Astrocyte (in vitro differentiated cells and primary cell): ENCODE data around the gene AIDA. TPM values are rescaled to one million over a fixed set of nuclear protein-coding genes. Genes with fewer than 3 reads are reported as not detected.
"Not testable (repeated sequence)": the region's sequence is repeated elsewhere in the genome, so short reads cannot be mapped to it uniquely, and the experiment has no call there.

ENCODE experiments used
- DNase-seq: peaks from one replicate; pipeline ENCODE4 v3.0.0-alpha.2; 2010; ENCODE audit warnings: low read depth
- FAIRE-seq: peaks from 2 replicates; lab custom pipeline; 2011; peaks lifted over from hg19 to GRCh38; lab: Jason Lieb, UNC
- H2AFZ ChIP-seq: 2 replicates; pipeline ENCODE4 v1.6.0; 2012; ENCODE audit warnings: low read depth, low read length, inconsistent platforms
- H3K27ac ChIP-seq: 2 replicates; pipeline ENCODE4 v1.5.1; 2011; ENCODE audit warnings: low read depth, low read length, inconsistent platforms
- H3K27me3 ChIP-seq: 2 replicates; pipeline ENCODE4 v1.6.0; 2011; ENCODE audit warnings: low read length, inconsistent platforms; ENCODE audit not compliant: insufficient read depth
- H3K36me3 ChIP-seq: 2 replicates; pipeline ENCODE4 v1.5.1; 2011; ENCODE audit warnings: low read length, inconsistent platforms; ENCODE audit not compliant: insufficient read depth
- H3K4me1 ChIP-seq: 2 replicates; pipeline ENCODE4 v1.5.1; 2011; ENCODE audit warnings: low read length, inconsistent platforms; ENCODE audit not compliant: insufficient read depth
- H3K4me2 ChIP-seq: 2 replicates; pipeline ENCODE4 v1.6.0; 2012; ENCODE audit warnings: low read length, inconsistent platforms
- H3K4me3 ChIP-seq: 2 replicates; pipeline ENCODE4 v1.5.1; 2011; ENCODE audit warnings: low read depth, mild to moderate bottlenecking, low read length, inconsistent platforms; ENCODE audit not compliant: insufficient read depth
- H3K79me2 ChIP-seq: 2 replicates; pipeline ENCODE4 v1.6.0; 2012; ENCODE audit warnings: mild to moderate bottlenecking, low read length, inconsistent platforms; ENCODE audit not compliant: insufficient read depth
- H3K9ac ChIP-seq: 2 replicates; pipeline ENCODE4 v1.6.0; 2012; ENCODE audit warnings: mild to moderate bottlenecking, low read length, inconsistent platforms
- H3K9me3 ChIP-seq: 2 replicates; pipeline ENCODE4 v1.5.1; 2012; ENCODE audit warnings: low read depth, mild to moderate bottlenecking, low read length, inconsistent platforms; ENCODE audit not compliant: insufficient read depth
- H4K20me1 ChIP-seq: 2 replicates; pipeline ENCODE4 v1.6.0; 2012; ENCODE audit warnings: low read length, inconsistent platforms; ENCODE audit not compliant: insufficient read depth
- H3K27ac Mint-ChIP-seq: one replicate; pipeline ENCODE4 v1.8.0; 2021; ENCODE audit warnings: mild to moderate bottlenecking, mixed read lengths; ENCODE audit not compliant: unreplicated experiment
- H3K27me3 Mint-ChIP-seq: one replicate; pipeline ENCODE4 v1.8.0; 2021; ENCODE audit warnings: low read depth, mixed read lengths; ENCODE audit not compliant: unreplicated experiment
- H3K36me3 Mint-ChIP-seq: one replicate; pipeline ENCODE4 v1.8.0; 2021; ENCODE audit warnings: low read depth, mixed read lengths; ENCODE audit not compliant: unreplicated experiment
- H3K4me1 Mint-ChIP-seq: one replicate; pipeline ENCODE4 v1.8.0; 2021; ENCODE audit warnings: low read depth, mixed read lengths; ENCODE audit not compliant: unreplicated experiment
- H3K4me3 Mint-ChIP-seq: one replicate; pipeline ENCODE4 v1.8.0; 2021; ENCODE audit warnings: mild to moderate bottlenecking, moderate library complexity, mixed read lengths; ENCODE audit not compliant: unreplicated experiment
- H3K9me3 Mint-ChIP-seq: one replicate; pipeline ENCODE4 v1.8.0; 2021; ENCODE audit warnings: mild to moderate bottlenecking, mixed read lengths; ENCODE audit not compliant: unreplicated experiment
- EZH2 ChIP-seq: IDR thresholded peaks from 2 replicates; pipeline ENCODE4 v1.6.1; 2012; ENCODE audit warnings: mild to moderate bottlenecking, low read length, inconsistent platforms; ENCODE audit not compliant: insufficient read depth
- total RNA-seq: library from RNA; stranded (reverse); gene quantifications from 2 replicates; pipeline ENCODE4 v1.2.1, GENCODE V29; 2021
- TF ChIP-seq, protein P1 (sequence below): IDR thresholded peaks from 2 replicates; pipeline ENCODE4 v1.5.1; 2011; ENCODE audit warnings: low read depth, mild to moderate bottlenecking, inconsistent platforms, low read length, moderate library complexity; ENCODE audit not compliant: insufficient read depth

The AIDA gene
- total RNA-seq, 1 donor from 2014 or later, result 86.2 TPM

GRCh38 chr1:222680080-222680479, 32.2 kb downstream of the AIDA start:
- no peaks in the 10 kb centered on the region for H3K9me3 ChIP-seq
- H3K4me2 ChIP-seq, result no peak overlapping the region
- H2AFZ ChIP-seq, result no peak overlapping the region
- DNase-seq (no peak), FAIRE-seq (no peak)
- H3K79me2 ChIP-seq, result no peaks in the 10 kb centered on the region
- Mint-ChIP-seq H3K9me3 (no peaks in the 10 kb centered on the region), H3K36me3 (no peaks in the 10 kb centered on the region), H3K4me1 (no peaks in the 10 kb centered on the region), H3K27me3 (no peaks in the 10 kb centered on the region), H3K27ac (no peak overlapping the region), H3K4me3 (no peak overlapping the region)
- no peak for TF ChIP-seq EZH2
- TF ChIP-seq, protein P1, sequence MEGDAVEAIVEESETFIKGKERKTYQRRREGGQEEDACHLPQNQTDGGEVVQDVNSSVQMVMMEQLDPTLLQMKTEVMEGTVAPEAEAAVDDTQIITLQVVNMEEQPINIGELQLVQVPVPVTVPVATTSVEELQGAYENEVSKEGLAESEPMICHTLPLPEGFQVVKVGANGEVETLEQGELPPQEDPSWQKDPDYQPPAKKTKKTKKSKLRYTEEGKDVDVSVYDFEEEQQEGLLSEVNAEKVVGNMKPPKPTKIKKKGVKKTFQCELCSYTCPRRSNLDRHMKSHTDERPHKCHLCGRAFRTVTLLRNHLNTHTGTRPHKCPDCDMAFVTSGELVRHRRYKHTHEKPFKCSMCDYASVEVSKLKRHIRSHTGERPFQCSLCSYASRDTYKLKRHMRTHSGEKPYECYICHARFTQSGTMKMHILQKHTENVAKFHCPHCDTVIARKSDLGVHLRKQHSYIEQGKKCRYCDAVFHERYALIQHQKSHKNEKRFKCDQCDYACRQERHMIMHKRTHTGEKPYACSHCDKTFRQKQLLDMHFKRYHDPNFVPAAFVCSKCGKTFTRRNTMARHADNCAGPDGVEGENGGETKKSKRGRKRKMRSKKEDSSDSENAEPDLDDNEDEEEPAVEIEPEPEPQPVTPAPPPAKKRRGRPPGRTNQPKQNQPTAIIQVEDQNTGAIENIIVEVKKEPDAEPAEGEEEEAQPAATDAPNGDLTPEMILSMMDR, result no peak
- peaks cover 20% of the 10 kb centered on the region for H3K36me3 ChIP-seq
- no peak overlapping the region for H3K9ac ChIP-seq
- no peak overlapping the region for H3K4me3 ChIP-seq
- no peaks in the 10 kb centered on the region for H3K27me3 ChIP-seq
- H4K20me1 ChIP-seq, result no peaks in the 10 kb centered on the region
- H3K4me1 ChIP-seq, result no peaks in the 10 kb centered on the region
- no peak overlapping the region for H3K27ac ChIP-seq

DNA sequence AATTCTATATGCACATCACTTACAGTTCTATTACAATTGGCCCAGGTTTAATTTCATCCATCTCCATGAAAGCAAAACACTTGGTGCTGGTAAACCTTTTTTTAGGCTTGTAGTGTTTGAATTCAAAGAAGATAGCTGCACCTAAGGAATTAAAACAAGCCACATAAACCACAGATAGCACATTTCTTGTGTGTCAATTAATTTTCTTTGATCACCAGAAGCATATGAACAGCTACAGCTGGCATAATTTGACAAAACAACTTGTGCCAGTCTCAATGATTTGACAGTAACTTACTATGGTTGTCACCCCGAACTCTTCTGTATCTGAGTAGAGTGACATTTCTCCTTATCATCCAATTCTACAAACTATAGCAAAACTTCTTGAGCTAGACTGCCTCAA, 42.2 kb downstream of the AIDA start:
- H2AFZ ChIP-seq, result no peak overlapping the region
- no peaks in the 10 kb centered on the region for H3K79me2 ChIP-seq
- Mint-ChIP-seq H3K4me3 (no peak overlapping the region), H3K27ac (no peak overlapping the region), H3K4me1 (no peaks in the 10 kb centered on the region), H3K36me3 (peaks cover 13% of the 10 kb centered on the region), H3K27me3 (no peaks in the 10 kb centered on the region), H3K9me3 (no peaks in the 10 kb centered on the region)
- FAIRE-seq, result no peak
- H3K36me3 ChIP-seq, result peaks cover 45% of the 10 kb centered on the region
- no peaks in the 10 kb centered on the region for H3K4me1 ChIP-seq
- no peaks in the 10 kb centered on the region for H3K9me3 ChIP-seq
- H3K4me3 ChIP-seq, result no peak overlapping the region
- DNase-seq, result no peak
- TF ChIP-seq, protein P1, result no peak
- H4K20me1 ChIP-seq, result peaks cover 4% of the 10 kb centered on the region
- no peak overlapping the region for H3K27ac ChIP-seq
- no peaks in the 10 kb centered on the region for H3K27me3 ChIP-seq
- H3K4me2 ChIP-seq, result no peak overlapping the region
- H3K9ac ChIP-seq, result no peak overlapping the region

DNA sequence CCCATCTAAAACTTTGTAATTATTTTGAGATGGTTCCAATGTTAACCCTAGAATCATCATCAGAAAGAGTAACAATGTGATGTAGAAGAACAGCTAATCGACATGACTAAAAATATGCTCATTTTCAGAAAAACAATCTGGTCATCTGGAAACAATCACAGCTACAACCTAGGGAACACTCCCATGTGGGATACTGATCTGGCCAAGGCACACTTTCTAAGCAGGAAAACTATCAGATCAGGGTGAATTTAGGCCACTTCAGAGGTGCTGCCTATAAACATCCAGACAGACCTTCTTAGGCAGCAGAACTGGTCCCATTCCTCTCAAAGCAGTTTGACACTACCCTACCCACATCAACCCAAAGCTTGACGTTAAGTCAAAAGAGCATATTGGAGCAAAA, 43.2 kb downstream of the AIDA start:
- not testable (repeated sequence) for H3K9me3 ChIP-seq, H4K20me1 ChIP-seq, FAIRE-seq, H3K9ac ChIP-seq, H3K4me1 ChIP-seq, H3K27me3 ChIP-seq, H3K27ac Mint-ChIP-seq, H3K79me2 ChIP-seq, H2AFZ ChIP-seq, H3K4me1 Mint-ChIP-seq, H3K4me3 Mint-ChIP-seq, H3K27ac ChIP-seq, H3K4me2 ChIP-seq, H3K4me3 ChIP-seq, DNase-seq, H3K9me3 Mint-ChIP-seq, H3K27me3 Mint-ChIP-seq
- peaks cover 12% of the 10 kb centered on the region for H3K36me3 Mint-ChIP-seq
- H3K36me3 ChIP-seq, result peaks cover 52% of the 10 kb centered on the region

- not testable (repeated sequence) for FAIRE-seq, H2AFZ ChIP-seq, H3K4me1 ChIP-seq, H3K4me1 Mint-ChIP-seq, H3K36me3 Mint-ChIP-seq, H3K4me3 Mint-ChIP-seq, H3K9me3 Mint-ChIP-seq, H3K9me3 ChIP-seq, H3K4me3 ChIP-seq, H3K27me3 ChIP-seq, DNase-seq, H3K9ac ChIP-seq, H3K27ac Mint-ChIP-seq, H4K20me1 ChIP-seq, H3K27me3 Mint-ChIP-seq, H3K79me2 ChIP-seq, H3K4me2 ChIP-seq, H3K27ac ChIP-seq
- peaks cover 60% of the 10 kb centered on the region for H3K36me3 ChIP-seq
Observed at GRCh38 chr1:222668184-222668583, 44.1 kb downstream of the AIDA start.
